HG03432 (cell line): Measurements from ENCODE around the gene PON1.

Source experiments
- ATAC-seq: cut with Tn5 transposase; IDR thresholded peaks from one replicate; pipeline ENCODE4 v1.9.1; 2021; ENCODE audit warnings: mild to moderate bottlenecking, moderate library complexity; ENCODE audit not compliant: unreplicated experiment

Gene PON1

DNA sequence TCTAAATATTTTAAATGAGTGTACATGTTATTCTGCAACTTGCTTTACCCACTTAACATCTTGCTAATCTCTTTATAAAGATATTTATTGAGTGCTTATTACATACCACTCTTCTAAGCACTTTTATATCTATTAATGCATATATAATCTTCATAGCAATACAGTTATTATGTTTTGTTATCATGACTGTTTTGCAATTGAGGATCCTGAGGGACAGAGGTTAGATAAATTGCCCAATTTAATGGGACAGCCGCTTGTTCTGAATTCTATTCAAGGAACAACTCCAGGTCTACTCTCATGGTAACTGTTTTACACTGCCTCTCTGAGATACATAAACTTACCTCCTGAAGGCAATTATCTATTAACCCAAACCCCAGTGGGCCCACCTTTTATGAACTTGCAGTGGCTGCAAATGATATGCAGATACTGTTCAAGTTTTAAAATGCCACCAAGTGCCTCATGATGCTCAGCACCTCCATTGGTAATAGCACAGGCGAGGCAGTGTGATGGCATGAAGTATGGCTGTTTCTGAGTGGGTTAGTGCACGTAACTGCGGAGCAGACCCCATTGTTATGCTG, 60.5 kb downstream of the PON1 start:
- no peak for ATAC-seq

GRCh38 chr7:95262875-95263274, 61.5 kb downstream of the PON1 start:
- no peak for ATAC-seq

DNA sequence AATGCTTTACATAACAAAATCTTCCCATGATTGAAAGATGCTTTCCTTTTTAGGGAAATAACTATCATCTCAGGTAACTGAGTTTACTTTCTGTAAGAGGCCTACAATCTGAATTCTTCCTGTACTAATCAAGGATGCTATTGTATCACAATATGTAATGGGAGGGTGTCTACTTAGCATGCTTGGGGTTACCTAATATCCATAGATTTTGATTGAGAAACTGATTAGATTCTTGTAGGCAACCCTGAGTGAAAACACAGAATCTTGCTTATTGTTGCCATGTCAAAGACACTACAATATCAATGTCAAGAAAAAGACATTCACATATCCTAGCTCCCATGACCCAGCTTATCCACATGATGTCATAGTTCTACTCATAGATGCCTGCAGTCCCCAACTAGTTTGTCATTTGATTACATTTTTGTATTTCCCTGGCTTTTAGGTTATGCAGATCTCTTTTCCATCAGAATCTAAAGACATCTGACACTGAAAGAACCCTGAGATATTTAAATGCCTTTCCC, 62.4 kb downstream of the PON1 start:
- no peak for ATAC-seq

DNA sequence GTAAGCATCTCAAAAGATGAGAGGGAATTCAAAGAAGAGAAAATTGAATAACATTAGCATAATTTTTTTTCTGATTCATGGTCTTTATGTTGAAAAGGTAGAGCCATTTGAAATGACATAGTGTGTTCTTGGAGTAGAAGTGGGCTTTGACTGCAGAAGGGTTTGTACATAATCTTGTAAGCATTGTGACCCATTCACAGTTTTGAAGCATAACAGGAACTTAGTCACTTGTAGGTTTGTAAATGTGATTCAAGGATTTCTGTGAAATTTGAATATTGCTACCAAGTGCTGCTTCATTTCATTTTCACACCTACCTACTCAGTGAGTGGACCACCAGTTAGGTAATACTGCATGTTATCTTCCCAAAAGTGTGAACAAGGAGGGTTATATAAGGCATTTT, 68.6 kb downstream of the PON1 start:
- ATAC-seq: no peak

- ATAC-seq: no peak
Measured at GRCh38 chr7:95253986-95254385, 70.3 kb downstream of the PON1 start.

- ATAC-seq: no peak
Measured at GRCh38 chr7:95251966-95252365, 72.4 kb downstream of the PON1 start.

GRCh38 chr7:95250571-95250970, 73.8 kb downstream of the PON1 start:
- no peak for ATAC-seq
